ENCODE results near the gene SORCS2. TPM values are rescaled to one million over a fixed set of nuclear protein-coding genes. Genes with fewer than 3 reads are reported as not detected.

SORCS2 gene
- polyA plus RNA-seq, 1 donor (not counting 4 experiments of a cell fraction or from before 2014, with no cell fraction given), result 0.09 TPM

GRCh38 chr4:7200801-7201200 lies 8.5 kb downstream of the SORCS2 start:
- peaks cover 23% of the 10 kb centered on the region for H3K27me3 ChIP-seq (ENCODE audit: control insufficient read depth, extremely low read depth, insufficient read depth, low read length)
- no peak for FAIRE-seq
- no peak overlapping the region for H3K4me3 ChIP-seq (ENCODE audit: control insufficient read depth in 2 of 3, extremely low read depth in 1 of 3, insufficient read depth in 2 of 3, low read depth in 1 of 3, low read length in 3 of 3)

GRCh38 chr4:7201420-7202305 lies 9.3 kb downstream of the SORCS2 start:
- Histone ChIP-seq H3K9me1 (ENCODE audit: control insufficient read depth, extremely low read depth, insufficient read depth, low read length) (no peaks in the 10 kb centered on the region), H3K79me2 (ENCODE audit: control insufficient read depth, insufficient read depth, low read length) (no peaks in the 10 kb centered on the region), H3K4me2 (ENCODE audit: control insufficient read depth, extremely low read depth, insufficient read depth, low read depth, low read length) (no peak overlapping the region), H3K4me3 (ENCODE audit: control insufficient read depth in 2 of 3, extremely low read depth in 1 of 3, insufficient read depth in 2 of 3, low read depth in 1 of 3, low read length in 3 of 3) (no peak overlapping the region), H4K20me1 (ENCODE audit: control insufficient read depth, extremely low read depth, insufficient read depth, low read length) (no peaks in the 10 kb centered on the region), H3K27me3 (ENCODE audit: control insufficient read depth, extremely low read depth, insufficient read depth, low read length) (peaks cover 17% of the 10 kb centered on the region), H2AFZ (ENCODE audit: control insufficient read depth, low read length) (no peak overlapping the region), H3K27ac (ENCODE audit: control insufficient read depth, insufficient read depth, low read length) (no peak overlapping the region), H3K4me1 (ENCODE audit: control insufficient read depth, extremely low read depth, insufficient read depth, low read length) (peaks cover 10% of the 10 kb centered on the region), H3K9me3 (ENCODE audit: control insufficient read depth, low read depth, low read length) (no peaks in the 10 kb centered on the region), H3K36me3 (ENCODE audit: control insufficient read depth in 2 of 2, extremely low read depth in 1 of 2, insufficient read depth in 2 of 2, low read length in 2 of 2) (no peaks in the 10 kb centered on the region), H3K9ac (ENCODE audit: control insufficient read depth, extremely low read depth, insufficient read depth, low read length) (no peak overlapping the region)
- TF ChIP-seq CTCF (optimal IDR thresholded peaks at IDR 0.05 in 1 of 3, IDR thresholded peaks at IDR 0.05 in 1 of 3, conservative IDR thresholded peaks at IDR 0.05 in 1 of 3; ENCODE audit: extremely low read depth in 1 of 3, insufficient read depth in 2 of 3, low read length in 3 of 3), result no peak
- TF ChIP-seq EZH2 (IDR thresholded peaks at IDR 0.05; ENCODE audit: low read length), result no peak
- FAIRE-seq (no peak), DNase-seq (ENCODE audit: low read depth, low spot score) (no peak)
- dilution Hi-C loops (cut with MboI; ENCODE audit: extremely low pct_ligation_motif_present, low sequenced_read_pairs), result no loop called here

More at GRCh38 chr4:7200801-7201200, 8.5 kb downstream of the SORCS2 start:
- Histone ChIP-seq H3K4me1 (ENCODE audit: control insufficient read depth, extremely low read depth, insufficient read depth, low read length) (peaks cover 5% of the 10 kb centered on the region), H3K36me3 (ENCODE audit: control insufficient read depth in 2 of 2, extremely low read depth in 1 of 2, insufficient read depth in 2 of 2, low read length in 2 of 2) (no peaks in the 10 kb centered on the region), H3K9ac (ENCODE audit: control insufficient read depth, extremely low read depth, insufficient read depth, low read length) (no peak overlapping the region), H2AFZ (ENCODE audit: control insufficient read depth, low read length) (no peak overlapping the region), H3K27ac (ENCODE audit: control insufficient read depth, insufficient read depth, low read length) (no peak overlapping the region), H3K9me1 (ENCODE audit: control insufficient read depth, extremely low read depth, insufficient read depth, low read length) (no peaks in the 10 kb centered on the region), H4K20me1 (ENCODE audit: control insufficient read depth, extremely low read depth, insufficient read depth, low read length) (no peaks in the 10 kb centered on the region), H3K9me3 (ENCODE audit: control insufficient read depth, low read depth, low read length) (no peaks in the 10 kb centered on the region), H3K4me2 (ENCODE audit: control insufficient read depth, extremely low read depth, insufficient read depth, low read depth, low read length) (no peak overlapping the region), H3K79me2 (ENCODE audit: control insufficient read depth, insufficient read depth, low read length) (no peaks in the 10 kb centered on the region)
- no peak for DNase-seq (ENCODE audit: low read depth, low spot score)
- TF ChIP-seq CTCF (optimal IDR thresholded peaks at IDR 0.05 in 1 of 3, IDR thresholded peaks at IDR 0.05 in 1 of 3, conservative IDR thresholded peaks at IDR 0.05 in 1 of 3; ENCODE audit: extremely low read depth in 1 of 3, insufficient read depth in 2 of 3, low read length in 3 of 3) (no peak), EZH2 (IDR thresholded peaks at IDR 0.05; ENCODE audit: low read length) (no peak)
- dilution Hi-C loops (cut with MboI; ENCODE audit: extremely low pct_ligation_motif_present, low sequenced_read_pairs), result no loop called here

Measured in keratinocyte (primary cell).